ENCODE measurements around the gene PIP5KL1.
"Not testable (repeated sequence)": the region's sequence is repeated elsewhere in the genome, so short reads cannot be mapped to it uniquely, and the experiment has no call there.

Gene PIP5KL1

GRCh38 chr9:127896395-127897192, 34.0 kb downstream of the PIP5KL1 start:
- in situ Hi-C loops (cut with MboI; ENCODE audit: low sequenced_read_pairs), result no loop called here

GRCh38 chr9:127895811-127896210, 34.8 kb downstream of the PIP5KL1 start:
- in situ Hi-C loops (cut with MboI; ENCODE audit: low sequenced_read_pairs), result no loop called here

GRCh38 chr9:127893392-127893791, 37.2 kb downstream of the PIP5KL1 start:
- in situ Hi-C loops (cut with MboI; ENCODE audit: low sequenced_read_pairs), result no loop called here

- in situ Hi-C loops (cut with MboI; ENCODE audit: low sequenced_read_pairs), result no loop called here
Measured at GRCh38 chr9:127892831-127893230, 37.7 kb downstream of the PIP5KL1 start.

- in situ Hi-C loops (cut with MboI; ENCODE audit: low sequenced_read_pairs), result no loop called here
Measured at GRCh38 chr9:127890053-127890452, 40.5 kb downstream of the PIP5KL1 start.

- in situ Hi-C loops (cut with MboI; ENCODE audit: low sequenced_read_pairs), result no loop called here
Measured at GRCh38 chr9:127887792-127888191, 42.8 kb downstream of the PIP5KL1 start.

GRCh38 chr9:127886401-127886972, 44.1 kb downstream of the PIP5KL1 start:
- in situ Hi-C loops (cut with MboI; ENCODE audit: low sequenced_read_pairs), result no loop called here

- in situ Hi-C loops (cut with MboI; ENCODE audit: low sequenced_read_pairs), result no loop called here
Measured at GRCh38 chr9:127885508-127886281, 44.9 kb downstream of the PIP5KL1 start.

- in situ Hi-C loops (cut with MboI; ENCODE audit: low sequenced_read_pairs), result no loop called here
Measured at GRCh38 chr9:127884976-127885490, 45.5 kb downstream of the PIP5KL1 start.

- in situ Hi-C loops (cut with MboI; ENCODE audit: low sequenced_read_pairs), result no loop called here
Measured at GRCh38 chr9:127884427-127884911, 46.1 kb downstream of the PIP5KL1 start.

GRCh38 chr9:127883959-127884358, 46.6 kb downstream of the PIP5KL1 start:
- in situ Hi-C loops (cut with MboI; ENCODE audit: low sequenced_read_pairs), result no loop called here

GRCh38 chr9:127881715-127882114, 48.9 kb downstream of the PIP5KL1 start:
- in situ Hi-C loops (cut with MboI; ENCODE audit: low sequenced_read_pairs), result not testable (repeated sequence)

- in situ Hi-C loops (cut with MboI; ENCODE audit: low sequenced_read_pairs), result no loop called here
Measured at GRCh38 chr9:127880143-127880542, 50.4 kb downstream of the PIP5KL1 start.

GRCh38 chr9:127878652-127879390, 51.8 kb downstream of the PIP5KL1 start:
- in situ Hi-C loops (cut with MboI; ENCODE audit: low sequenced_read_pairs), result no loop called here

GRCh38 chr9:127878001-127878651, 52.5 kb downstream of the PIP5KL1 start:
- in situ Hi-C loops (cut with MboI; ENCODE audit: low sequenced_read_pairs), result no loop called here

- in situ Hi-C loops (cut with MboI; ENCODE audit: low sequenced_read_pairs), result no loop called here
Measured at GRCh38 chr9:127877566-127877998, 53.0 kb downstream of the PIP5KL1 start, which contains the start of gene AK1. Gene AK1 (minus strand): TSS chr9:127877675. CDS start chr9:127874617, 3,058 bp downstream.

- in situ Hi-C loops (cut with MboI; ENCODE audit: low sequenced_read_pairs), result no loop called here
Measured at GRCh38 chr9:127876764-127877562, 53.6 kb downstream of the PIP5KL1 start.

GRCh38 chr9:127876026-127876763, 54.4 kb downstream of the PIP5KL1 start:
- in situ Hi-C loops (cut with MboI; ENCODE audit: low sequenced_read_pairs), result no loop called here
